SK-N-SH treated with all-trans-retinoic acid at 6 μM for 48 hours (cell line): ENCODE results near the gene ADPRHL1.

Experiments
- ARNTL ChIP-seq: fragments of 450-650 bp; formaldehyde crosslinking; IDR thresholded peaks from 2 replicates; pipeline ENCODE4 v1.5.0; 2020; ENCODE audit warnings: low read depth, mild to moderate bottlenecking, moderate library complexity, borderline replicate concordance
- CREB5 ChIP-seq: fragments of 250-450 bp; sonication (Bioruptor Pico); IDR thresholded peaks from 2 replicates; pipeline ENCODE4 v1.5.1; 2020; ENCODE audit warnings: low read depth, mild to moderate bottlenecking, moderate library complexity
- PATZ1 ChIP-seq: fragments of 250-450 bp; sonication (Bioruptor Pico); IDR thresholded peaks from 2 replicates; pipeline ENCODE4 v1.8.0; 2020; ENCODE audit warnings: mild to moderate bottlenecking, moderate library complexity, borderline replicate concordance
- PPARA ChIP-seq: fragments of 250-450 bp; sonication (Bioruptor Pico); IDR thresholded peaks from 2 replicates; pipeline ENCODE4 v1.5.0; 2020; ENCODE audit warnings: mild to moderate bottlenecking, borderline replicate concordance
- TCF4 ChIP-seq: fragments of 250-450 bp; sonication (Bioruptor Pico); IDR thresholded peaks from 2 replicates; pipeline ENCODE4 v1.8.0; 2021; ENCODE audit warnings: mild to moderate bottlenecking, moderate library complexity, borderline replicate concordance
- ZNF70 ChIP-seq: fragments of 450-650 bp; formaldehyde crosslinking; IDR thresholded peaks from 2 replicates; pipeline ENCODE4 v1.5.0; 2020; ENCODE audit warnings: mild to moderate bottlenecking, moderate library complexity

- TF ChIP-seq PATZ1 (CRISPR knock-in tag) (no peak), ARNTL (CRISPR knock-in tag) (no peak), ZNF70 (CRISPR knock-in tag) (no peak), TCF4 (CRISPR knock-in tag) (no peak), CREB5 (CRISPR knock-in tag) (no peak), PPARA (CRISPR knock-in tag) (no peak)
Observed at GRCh38 chr13:113454936-113455335, 1.6 kb upstream of the ADPRHL1 start.
